ENCODE results near the gene AGO4.
"Not testable (repeated sequence)": the region's sequence is repeated elsewhere in the genome, so short reads cannot be mapped to it uniquely, and the experiment has no call there.

AGO4 gene

DNA sequence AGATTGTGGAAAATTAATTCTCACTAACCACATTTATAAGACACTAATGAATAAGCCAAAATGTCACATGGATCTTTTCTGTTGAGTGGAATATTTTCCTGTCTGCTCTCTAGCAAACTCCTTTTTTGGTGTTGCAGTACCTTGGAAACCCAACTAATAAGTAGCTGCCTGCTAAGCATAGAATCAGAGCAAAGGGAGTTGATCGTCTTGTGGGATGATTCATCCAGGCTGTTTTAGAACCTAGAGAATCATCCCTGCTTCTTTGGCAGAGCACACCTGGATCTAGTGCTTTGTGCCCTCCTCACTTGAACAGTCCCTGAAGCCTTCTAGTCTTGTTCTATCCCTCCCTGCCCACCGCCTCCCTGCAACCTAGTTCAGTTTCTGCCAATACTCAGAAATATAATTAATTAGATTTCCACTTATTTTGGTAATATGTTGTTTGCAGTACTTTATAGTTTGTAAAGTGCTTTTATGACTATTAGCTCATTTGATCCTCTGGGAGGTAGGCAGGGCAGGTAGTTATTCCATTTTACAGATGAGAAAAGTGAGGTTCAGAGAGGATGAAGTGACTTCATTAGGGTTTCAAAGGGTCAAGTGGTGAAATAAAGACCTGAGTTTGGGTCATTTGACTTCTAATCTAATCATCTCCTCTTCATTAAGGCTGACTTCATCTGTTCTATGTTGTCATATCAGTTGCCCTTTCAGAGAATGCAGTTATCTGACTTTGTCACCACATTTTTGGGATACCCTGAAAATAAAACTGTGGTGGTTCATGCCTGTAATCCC lies 2.5 kb downstream of the AGO4 start:
- no peak for DNase-seq (ENCODE audit: low read depth)

DNA sequence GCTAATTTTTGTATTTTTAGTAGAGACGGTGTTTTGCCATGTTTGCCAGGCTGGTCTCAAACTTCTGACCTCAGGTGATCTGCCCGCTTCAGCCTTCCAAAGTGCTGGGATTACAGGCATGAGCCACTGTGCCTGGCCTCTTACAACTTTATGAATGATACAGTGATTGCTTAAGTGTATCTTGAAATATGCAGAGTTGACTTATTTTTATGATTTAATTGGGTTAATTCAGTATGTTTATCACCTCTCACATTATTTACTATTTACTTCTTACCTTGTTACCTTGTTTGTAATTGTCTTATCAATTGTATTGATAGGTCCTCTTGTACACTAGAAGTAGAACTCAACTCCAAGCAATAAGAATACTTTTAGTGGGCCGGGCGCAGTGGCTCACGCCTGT lies 4.9 kb downstream of the AGO4 start:
- DNase-seq (ENCODE audit: low read depth): not testable (repeated sequence)

DNA sequence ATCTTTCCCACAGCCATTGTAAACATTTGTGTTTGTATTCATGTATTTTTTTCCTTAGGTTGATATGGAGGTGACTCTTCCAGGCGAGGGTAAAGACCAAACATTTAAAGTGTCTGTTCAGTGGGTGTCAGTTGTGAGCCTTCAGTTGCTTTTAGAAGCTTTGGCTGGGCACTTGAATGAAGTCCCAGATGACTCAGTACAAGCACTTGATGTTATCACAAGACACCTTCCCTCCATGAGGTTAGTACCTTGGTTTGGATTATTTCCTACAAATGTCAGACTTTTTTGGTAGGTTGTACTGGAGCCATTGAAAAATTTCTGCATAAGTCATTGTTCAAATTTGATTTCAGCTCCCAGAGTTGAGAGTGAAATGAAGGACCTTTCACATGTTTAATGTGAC lies 17.4 kb downstream of the AGO4 start:
- DNase-seq (ENCODE audit: low read depth): no peak

DNA sequence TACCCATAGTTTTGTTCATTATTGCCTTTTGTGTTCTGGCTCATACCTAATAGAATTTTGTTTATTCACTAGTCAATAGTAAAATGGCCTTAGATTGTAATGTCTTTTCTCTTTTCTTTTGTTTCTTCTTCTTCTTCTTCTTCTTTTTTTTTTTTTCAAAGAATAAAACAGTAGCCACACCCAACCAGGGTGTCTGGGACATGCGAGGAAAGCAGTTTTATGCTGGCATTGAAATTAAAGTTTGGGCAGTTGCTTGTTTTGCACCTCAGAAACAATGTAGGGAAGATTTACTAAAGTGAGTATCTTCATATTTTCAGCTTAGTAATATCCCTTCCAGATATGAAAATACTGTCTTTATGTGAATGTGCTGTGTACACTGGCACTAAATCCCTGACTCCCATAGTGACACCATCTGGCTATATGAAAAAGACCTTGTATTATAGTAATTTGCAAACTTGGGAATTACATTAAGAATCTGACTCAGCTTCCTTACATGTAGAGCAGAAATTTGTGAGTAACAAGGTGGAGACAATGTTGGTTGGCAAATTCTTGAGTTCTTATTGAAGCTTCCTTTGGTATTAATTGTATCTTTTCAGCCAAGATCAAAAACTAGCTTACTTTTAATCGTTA lies 24.6 kb downstream of the AGO4 start:
- DNase-seq (ENCODE audit: low read depth): no peak

DNA sequence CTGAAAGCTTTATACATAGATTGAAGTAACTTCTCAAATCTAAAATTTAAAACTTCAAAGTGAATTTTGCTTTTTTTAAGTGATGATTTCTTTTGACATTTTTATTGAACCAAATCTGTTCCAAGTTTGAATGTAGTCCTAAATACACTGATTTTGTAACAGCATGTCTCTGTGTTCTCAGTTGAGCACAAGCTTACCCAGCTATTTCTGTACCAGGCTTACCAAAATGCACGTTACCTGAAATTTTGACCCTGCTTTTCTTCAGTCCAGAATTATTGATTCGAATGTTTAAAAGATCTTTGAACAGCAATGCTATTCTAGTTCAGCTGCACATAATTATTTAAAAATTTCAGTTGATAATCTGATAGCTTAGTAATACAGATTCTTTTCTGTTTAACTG lies 25.6 kb downstream of the AGO4 start:
- DNase-seq (ENCODE audit: low read depth): no peak

DNA sequence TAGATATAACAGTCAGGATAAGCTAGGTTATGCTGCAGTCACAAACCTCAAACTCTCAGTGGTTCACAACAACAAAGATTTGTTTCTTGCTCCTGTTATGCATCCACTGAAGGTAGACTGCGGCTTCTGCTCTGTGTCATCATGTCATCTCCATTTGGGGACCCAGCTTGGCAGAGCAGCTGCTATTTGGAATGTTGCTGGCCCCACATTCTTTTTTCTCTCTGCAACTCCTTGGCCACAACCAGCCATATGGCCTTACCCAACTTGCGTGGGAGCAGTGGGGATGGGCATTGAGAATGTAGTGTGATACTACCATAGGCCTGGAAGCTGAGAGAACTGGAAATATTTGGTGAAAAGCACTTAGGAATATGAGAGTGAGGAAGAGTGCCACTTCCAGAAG lies 26.4 kb downstream of the AGO4 start:
- no peak for DNase-seq (ENCODE audit: low read depth)

DNA sequence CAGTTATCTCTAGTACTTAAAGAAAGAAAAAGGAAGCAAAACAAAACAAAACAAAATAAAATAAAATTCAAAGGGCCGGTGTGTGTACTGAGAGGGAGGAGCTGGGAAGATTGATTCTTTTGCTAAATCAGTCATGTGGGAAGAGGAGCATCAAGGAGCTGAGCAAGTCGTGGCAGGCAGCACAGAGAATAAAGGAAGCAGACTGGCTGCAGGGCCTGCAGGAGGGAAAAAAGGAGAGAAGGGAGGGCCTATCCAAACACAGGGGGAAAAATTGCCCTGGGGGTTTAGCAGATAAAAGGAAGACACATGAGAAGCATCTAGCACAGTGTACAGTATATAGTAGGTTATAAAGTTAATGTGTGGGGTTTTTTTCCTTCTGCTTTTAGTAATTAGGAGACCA lies 27.6 kb downstream of the AGO4 start:
- DNase-seq (ENCODE audit: low read depth): no peak

DNA sequence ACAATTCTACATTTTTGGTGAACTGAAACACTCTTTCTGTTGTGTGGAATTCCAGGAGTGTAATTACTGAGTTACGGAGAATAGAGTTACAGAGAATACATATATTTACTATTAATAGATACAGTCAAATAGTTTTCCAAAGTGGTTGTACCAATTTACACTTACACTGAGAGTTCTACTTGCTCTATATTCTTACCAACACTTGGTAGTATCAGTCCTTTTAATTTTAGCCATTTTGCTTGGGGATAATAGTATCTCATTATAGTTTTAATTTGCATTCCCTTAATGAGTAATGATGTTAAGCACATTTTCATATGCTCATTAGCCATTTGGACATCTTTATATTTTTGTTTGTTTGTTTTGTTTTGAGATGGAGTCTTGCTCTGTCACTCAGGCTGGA lies 28.9 kb downstream of the AGO4 start:
- no peak for DNase-seq (ENCODE audit: low read depth)

DNA sequence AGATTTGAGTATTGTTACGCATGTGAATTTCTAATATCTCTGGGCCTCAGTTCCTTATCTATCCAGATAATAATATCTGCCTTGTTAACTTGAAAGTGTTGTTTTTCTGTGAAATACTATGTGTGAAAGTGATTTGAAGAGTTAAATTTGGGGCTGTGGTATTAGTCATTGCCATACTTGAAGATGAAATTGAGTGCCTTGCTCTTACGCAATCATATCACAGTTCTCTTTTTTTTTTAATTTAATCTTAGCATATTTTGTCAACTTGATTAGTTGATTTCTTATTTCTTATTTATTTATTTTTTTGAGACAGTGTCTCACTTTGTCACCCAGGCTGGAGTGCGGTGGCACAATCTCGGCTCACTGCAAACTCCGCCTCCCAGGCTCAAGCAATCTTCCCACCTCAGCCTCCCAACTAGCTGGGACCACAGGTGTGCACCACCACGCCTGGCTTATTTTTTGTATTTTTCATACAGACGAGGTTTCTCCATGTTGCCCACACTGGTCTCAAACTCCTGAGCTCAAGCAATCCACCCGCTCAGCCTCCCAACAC lies 31.0 kb downstream of the AGO4 start:
- no peak for DNase-seq (ENCODE audit: low read depth)

DNA sequence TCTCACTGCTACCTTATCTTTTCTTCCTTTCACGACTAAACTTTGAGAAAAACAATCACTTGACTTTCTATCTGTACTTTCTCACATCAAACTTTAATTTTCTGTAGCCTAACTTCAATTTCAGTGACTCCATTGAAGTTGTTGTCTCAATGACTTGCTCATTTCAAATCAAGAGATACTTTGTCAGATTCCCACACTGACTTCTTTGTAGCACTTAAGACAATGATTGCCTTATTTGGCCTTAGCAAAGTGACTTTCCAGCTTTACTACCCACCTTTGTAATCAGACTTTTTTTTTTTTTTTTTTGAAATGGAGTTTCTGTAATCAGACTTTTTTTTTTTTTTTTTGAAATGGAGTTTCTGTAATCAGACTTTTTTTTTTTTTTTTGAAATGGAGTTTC lies 37.0 kb downstream of the AGO4 start:
- no peak for DNase-seq (ENCODE audit: low read depth)

DNA sequence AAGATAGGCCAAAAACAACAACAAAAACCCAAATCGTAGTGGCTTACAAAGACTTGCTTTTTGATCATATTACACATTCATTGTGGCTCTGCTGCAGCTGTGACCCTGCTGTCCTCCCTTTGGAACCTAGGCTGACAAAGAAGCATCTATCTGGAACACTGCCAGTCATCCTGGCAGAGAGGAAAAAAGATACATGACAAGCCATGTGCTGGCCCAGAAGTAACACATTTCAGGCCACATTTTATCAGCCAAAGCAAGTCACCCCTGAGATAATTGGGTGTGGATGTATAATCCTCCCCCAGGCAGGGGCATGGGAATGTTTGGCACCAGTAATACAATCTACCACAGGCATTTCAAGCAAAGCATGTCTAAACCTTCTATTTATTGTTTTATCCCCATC lies 38.0 kb downstream of the AGO4 start:
- DNase-seq (ENCODE audit: low read depth): no peak

DNA sequence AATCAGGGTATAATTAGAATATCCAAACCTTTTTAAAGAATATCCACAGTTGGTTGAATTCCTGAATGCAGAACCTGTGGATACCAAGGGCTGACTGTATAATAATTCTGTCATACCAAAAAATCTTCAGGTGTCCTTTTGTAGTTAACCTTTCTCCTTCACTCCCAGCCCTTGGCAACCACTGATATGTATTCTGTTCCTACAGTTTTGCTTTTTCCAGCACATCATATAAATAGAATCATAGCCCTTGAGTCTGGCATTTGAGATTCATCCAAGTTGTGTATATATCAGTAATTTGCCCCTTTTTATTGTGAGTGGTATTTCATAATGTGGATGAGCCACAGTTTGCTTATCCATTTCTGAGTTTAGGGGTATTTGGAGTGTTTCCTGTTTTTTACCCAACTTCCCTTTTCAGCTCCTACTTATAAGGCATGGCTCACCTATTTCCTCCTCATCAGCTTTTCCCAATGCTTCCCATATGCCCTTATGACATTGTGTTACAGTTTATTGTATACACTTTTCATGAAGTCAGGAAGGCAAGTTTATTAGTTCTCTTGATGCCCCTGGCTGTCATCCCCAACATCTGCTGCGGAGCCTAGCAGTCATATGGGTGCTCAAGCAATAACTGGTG lies 40.2 kb downstream of the AGO4 start:
- DNase-seq (ENCODE audit: low read depth): no peak

DNA sequence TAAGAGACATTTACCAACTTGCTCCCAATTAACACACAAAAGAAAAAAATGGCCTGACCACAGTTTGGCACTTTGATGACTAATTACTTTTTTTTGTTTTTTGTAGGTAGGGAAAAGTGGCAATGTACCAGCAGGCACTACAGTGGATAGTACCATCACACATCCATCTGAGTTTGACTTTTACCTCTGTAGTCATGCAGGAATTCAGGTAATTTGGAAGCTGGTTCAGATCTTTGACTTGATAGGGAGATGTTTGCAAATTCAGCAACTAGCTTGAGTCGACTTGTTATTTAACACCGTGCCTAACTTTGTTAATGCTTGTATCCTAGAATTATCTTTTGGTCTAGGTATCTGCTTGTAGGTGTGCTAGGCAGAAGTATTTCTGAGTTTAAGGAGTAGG lies 42.2 kb downstream of the AGO4 start:
- DNase-seq (ENCODE audit: low read depth): no peak

DNA sequence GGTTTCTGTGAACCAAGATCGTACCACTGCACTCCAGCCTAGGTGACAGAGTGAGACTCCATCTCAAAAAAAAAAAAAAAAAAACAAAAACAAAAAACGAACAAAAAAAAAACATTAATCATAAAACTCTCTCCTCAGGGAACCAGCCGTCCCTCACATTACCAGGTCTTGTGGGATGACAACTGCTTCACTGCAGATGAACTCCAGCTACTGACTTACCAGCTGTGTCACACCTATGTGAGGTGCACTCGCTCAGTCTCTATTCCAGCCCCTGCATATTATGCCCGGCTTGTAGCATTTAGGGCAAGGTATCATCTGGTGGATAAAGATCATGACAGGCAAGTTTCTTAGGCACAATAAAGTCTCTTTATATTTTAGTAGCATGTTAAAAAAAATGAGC lies 42.9 kb downstream of the AGO4 start:
- DNase-seq (ENCODE audit: low read depth): no peak

DNA sequence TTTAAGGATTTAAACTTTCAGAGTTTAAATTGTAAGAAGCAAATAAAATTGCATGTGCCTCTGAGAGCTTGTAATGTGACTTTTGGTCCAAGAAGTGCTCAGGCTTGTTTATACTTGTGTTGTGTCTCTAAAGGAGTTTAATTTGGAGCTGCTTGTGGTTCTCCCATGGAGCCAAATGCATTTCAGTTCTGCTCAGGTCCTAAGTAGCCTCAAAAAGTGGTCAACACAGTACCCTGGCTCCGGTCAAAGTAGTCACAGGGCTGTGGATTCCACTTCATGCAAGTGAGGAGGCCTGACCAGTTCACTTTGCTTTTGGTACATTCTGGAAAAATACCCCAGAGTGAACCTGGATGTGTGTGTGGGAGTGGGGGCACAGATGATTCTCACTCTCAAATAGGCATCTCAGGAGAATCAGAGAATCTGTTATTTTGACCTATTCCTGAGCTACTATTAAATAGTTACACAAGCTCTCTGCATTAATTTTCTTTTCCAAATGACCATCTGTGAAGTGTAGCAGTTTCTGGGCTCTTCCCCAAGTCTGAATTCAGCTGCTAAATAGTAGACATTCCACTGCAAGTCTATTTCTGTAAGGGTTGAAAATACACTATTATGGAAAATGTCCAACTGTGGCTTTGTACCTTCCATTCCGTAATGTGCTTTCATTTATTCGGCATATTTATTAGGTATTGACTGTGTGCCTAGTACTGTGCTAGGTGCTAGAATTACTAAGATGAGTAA lies 43.5 kb downstream of the AGO4 start:
- DNase-seq (ENCODE audit: low read depth): no peak

DNA sequence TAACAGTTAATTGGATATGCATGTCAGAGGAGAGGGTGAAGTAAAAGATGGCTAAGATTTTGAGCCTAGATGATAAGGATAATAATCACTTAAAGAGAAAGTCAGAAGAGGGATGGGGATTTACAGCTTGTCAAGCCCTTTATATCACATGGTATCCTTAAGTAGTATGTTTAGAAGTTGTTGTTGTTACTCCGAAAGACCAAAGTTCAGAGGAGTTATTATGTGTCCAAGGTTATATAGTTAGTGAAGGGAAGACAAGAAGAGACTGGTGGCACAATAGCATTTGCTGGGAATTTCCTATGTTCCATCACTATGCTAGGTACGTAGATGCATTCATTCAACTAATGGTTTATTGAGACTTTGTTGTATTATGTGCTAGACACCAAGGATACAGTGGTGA lies 44.4 kb downstream of the AGO4 start:
- DNase-seq (ENCODE audit: low read depth): no peak

DNA sequence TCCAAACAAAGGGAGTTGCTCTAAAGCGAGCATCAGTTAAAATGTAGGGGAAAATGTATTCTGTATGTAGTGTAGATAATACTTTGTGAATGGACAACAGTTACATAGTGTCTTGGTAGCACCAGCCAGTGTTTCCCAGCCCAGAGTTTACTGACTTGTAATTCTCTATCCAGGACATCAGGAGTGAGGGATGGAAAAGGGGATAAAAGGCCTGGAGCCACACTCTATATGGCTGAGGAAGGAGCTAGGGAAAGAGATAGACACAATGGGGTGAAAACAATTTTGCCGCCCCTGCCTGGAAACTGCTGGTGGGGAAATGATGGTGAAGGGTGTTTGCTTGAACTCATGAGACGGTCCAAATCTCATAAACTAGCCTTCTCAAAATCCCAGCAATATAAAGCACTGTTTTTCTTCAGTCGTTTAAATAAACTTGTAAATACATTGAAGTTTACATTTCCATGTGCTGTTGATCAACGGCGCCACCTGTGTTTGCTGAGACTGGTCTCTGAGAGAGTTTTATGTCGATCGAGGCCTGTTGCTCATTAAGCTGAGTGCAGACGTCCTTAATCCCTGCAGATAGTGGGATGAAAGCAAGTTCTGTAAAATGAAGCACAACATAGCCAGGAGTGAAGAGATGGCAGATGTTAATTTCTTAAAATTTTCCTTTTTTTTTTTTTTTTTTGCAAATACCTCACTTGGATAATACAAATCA lies 47.3 kb downstream of the AGO4 start:
- DNase-seq (ENCODE audit: low read depth): no peak

DNA sequence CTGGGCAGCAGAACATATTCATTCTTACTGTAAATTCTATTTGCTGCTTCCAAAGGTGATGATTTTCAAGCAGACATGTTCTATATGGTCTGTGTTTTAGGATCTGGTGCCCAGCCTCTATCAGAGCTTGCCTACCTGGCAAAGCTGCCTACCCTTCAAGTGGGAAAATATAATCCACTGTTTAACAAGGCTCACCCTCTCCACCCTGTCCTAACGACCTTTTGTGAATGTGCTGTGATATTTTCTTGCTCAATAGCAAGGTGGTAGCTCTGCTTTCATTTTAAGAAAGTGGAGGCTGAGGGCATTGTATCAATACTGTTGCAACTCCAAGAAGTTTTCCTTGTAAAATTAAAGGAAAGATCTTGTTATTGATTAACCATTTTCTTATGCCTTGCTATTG lies 49.1 kb downstream of the AGO4 start:
- no peak for DNase-seq (ENCODE audit: low read depth)

DNA sequence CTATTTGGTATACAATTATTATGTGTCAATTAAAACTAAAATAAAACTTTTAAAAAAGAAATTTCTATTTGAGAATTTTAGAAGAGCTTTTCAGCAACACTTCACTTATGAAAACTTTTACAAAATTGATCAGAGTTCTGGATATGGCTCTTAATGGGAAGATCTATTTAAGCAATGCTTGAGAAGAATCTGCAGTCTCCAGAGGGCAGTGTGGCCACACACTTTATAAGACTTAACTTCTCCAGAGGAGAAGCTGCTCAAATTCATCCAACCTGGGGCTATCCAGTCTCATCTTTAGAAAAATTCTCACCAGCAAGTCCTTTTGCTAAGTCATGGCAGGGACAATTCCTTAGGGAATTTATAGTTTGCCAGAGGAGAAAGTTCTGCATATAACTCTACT lies 50.0 kb downstream of the AGO4 start:
- no peak for DNase-seq (ENCODE audit: low read depth)

DNA sequence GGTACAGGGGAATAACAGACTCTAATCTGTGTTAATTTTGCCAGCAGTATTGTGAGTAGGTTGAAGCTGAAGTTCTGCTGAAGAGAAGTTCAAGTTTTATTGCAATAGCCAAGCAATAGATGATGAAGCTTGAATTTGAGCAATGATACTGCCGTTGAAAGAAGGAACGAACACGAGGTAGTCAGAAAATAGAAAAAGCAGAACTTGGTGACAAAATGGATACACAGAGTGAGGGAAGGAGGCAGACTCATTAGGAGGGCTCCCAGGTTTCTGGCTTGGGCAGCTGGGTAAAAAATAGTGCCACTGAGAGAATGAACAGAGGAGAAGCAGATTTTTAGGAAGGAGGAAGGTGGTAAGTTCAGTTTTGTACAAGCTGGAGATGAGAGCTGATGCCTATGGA lies 52.9 kb downstream of the AGO4 start:
- DNase-seq (ENCODE audit: low read depth): no peak

DNA sequence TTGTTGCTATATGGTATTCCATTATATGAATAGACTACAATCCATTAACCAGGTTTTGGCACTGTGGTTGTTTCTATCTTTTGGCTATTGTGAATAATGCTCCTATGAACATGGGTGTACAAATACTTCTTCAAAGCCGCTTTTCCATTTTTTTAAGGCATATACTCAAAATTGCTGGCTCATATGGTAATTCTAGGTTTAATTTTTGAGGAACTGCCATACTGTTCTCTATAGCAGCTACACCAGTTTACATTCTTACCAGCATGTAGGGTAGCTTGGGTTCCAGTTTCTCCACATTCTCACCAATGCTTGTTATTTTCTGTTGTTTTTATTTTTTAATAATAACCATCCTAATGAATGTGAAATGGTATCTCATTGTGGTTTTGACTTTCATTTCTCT lies 55.3 kb downstream of the AGO4 start:
- no peak for DNase-seq (ENCODE audit: low read depth)
